ENCODE data around the gene CDK14.

The CDK14 gene

DNA sequence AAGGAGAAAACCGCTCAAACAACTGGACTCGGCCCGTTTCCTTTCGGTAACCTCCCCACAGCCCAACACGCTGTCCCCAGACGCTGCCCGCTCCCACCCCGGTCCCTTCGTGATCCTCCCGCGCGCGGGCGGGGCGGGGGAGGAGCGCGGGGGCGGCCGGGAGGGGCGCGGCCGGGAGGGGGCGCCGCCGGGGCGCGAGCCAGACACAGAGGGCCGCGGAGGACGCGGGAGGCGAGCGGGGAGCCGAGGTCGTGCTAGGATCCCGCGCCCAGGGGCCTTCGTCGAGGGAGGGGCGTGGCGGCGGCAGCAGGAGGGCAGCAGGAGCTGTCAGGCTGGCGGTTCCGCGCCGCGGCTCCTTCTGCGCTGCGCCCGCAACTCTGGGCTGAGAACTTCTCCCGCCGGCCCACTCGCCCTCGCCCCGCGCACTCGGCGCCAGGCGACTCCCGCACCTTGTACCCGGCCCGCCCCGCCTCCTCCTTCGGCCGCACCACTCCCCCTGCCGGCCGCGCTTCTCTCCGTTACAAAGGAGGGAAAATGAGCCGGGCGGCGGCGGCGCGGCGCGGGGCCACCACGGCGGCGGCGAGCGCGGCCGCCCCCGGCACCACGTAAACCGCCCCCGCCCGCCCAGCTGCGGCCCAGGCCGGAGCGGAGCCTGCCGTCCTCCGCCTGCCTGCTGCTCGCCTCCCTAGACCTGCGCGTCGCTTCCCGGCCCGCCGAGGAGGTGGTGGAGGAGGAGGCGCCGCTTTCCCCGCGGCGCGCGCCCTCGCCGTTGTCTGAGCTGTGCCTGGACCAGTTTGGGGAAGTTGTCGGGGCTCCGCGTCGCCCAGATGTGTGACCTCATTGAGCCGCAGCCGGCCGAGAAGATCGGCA lies at the start of gene CDK14:
TSS of gene CDK14 (plus strand) at position 521 of the 870 bp plus-strand sequence. CDS start at position 828, 307 bp downstream.
- Mint-ChIP-seq H3K4me1 (peaks cover 15% of the 10 kb centered on the region), H3K36me3 (no peaks in the 10 kb centered on the region), H3K4me3 (peak within 1 kb of the TSS; percentile 67), H3K9me3 (no peaks in the 10 kb centered on the region), H3K27me3 (peaks cover 38% of the 10 kb centered on the region), H3K27ac (no peak within 1 kb of the TSS)
- CTCF ChIA-PET: interaction anchor here (1.0 kb wide), 1 partner anchor 8 kb away, joined by 3 read pairs; no protein-coding TSS in a partner anchor
- peak; percentile 63 for DNase-seq

DNA sequence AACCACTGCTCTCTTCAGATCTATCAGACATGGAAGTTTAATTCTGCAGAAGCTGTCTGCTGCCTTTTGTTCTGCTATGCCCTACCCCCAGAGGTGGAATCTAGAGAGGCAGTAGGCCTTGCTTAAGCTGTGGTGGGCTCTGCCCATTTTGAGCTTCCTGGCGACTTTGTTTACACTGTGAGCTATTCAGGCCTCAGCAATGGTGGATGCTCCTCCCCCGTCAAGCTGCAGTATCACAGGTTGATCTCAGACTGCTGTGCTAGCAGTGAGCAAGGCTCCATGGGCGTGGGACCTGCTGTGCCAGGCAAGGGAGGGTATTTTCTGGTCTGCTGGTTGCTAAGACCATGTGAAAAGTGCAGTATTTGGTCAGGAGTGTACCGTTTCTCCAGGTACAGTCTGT lies 45.1 kb upstream of the CDK14 start:
- Mint-ChIP-seq H3K27me3 (no peaks in the 10 kb centered on the region), H3K27ac (no peak overlapping the region), H3K4me3 (no peak overlapping the region), H3K4me1 (no peaks in the 10 kb centered on the region), H3K9me3 (no peaks in the 10 kb centered on the region), H3K36me3 (no peaks in the 10 kb centered on the region)
- DNase-seq: no peak
- CTCF ChIA-PET: no interaction called here

DNA sequence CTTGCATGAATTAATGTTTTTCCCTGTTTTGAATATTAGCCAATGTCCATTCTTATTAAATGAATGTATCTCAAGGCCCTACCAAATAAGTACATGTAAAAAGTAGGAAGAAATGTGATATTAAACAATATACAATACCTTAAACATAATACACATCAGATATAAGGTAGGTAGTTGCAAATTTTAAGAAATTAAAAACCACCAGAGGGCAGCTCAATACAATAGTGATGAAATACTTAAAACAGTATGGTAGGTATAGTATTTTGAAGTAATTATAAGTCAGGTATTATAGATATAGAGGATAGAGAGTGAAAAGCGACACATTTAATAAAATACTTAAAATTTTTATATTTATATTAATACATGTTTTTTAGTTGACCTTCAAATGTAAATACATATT lies 43.6 kb upstream of the CDK14 start:
- H3K36me3 Mint-ChIP-seq: no peaks in the 10 kb centered on the region
- H3K9me3 Mint-ChIP-seq: no peaks in the 10 kb centered on the region
- no peak overlapping the region for H3K4me3 Mint-ChIP-seq
- CTCF ChIA-PET: no interaction called here
- no peaks in the 10 kb centered on the region for H3K27me3 Mint-ChIP-seq
- no peak for DNase-seq
- H3K4me1 Mint-ChIP-seq: no peaks in the 10 kb centered on the region
- H3K27ac Mint-ChIP-seq: no peak overlapping the region

DNA sequence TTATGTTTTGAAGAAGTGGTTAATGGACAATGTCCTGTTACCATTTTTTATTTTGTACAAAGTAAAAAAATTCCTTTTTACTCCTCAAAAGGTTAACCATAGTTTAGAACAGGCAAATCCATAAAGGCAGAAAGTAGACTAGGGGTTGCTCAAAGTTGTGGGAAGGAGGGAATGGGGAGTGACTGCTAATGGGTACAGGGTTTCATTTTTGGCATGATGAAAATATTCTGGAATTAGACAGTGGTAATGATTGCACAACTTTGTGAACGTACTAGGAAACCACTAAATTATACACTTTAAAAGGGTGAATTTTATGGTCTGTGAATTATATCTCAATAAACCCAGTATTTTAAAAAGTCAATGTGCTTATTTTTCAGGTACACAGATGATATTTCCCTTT lies 35.4 kb upstream of the CDK14 start:
- DNase-seq: no peak
- Mint-ChIP-seq H3K4me1 (no peaks in the 10 kb centered on the region), H3K27ac (no peak overlapping the region), H3K9me3 (no peaks in the 10 kb centered on the region), H3K36me3 (no peaks in the 10 kb centered on the region), H3K4me3 (no peak overlapping the region), H3K27me3 (no peaks in the 10 kb centered on the region)
- CTCF ChIA-PET: no interaction called here

DNA sequence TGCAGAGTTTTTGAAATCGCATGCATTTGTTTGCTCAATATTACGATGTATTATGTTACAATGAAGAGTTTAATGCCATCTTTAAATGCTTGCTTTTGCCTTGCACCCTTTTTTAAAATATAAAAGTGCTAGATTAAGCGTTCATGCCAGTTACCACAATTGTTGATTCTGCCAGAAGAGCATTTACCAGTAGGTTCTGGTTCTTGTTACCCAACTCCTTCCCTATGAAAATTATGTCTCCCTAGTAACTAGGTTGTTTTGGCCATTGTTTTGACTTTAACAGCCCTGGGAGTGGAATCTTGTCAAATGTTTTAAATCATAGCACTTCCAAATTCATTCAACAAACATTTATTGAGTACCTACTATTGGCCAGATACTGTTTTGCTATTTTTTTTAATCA lies 32.8 kb upstream of the CDK14 start:
- Mint-ChIP-seq H3K4me1 (no peaks in the 10 kb centered on the region), H3K27me3 (no peaks in the 10 kb centered on the region)

DNA sequence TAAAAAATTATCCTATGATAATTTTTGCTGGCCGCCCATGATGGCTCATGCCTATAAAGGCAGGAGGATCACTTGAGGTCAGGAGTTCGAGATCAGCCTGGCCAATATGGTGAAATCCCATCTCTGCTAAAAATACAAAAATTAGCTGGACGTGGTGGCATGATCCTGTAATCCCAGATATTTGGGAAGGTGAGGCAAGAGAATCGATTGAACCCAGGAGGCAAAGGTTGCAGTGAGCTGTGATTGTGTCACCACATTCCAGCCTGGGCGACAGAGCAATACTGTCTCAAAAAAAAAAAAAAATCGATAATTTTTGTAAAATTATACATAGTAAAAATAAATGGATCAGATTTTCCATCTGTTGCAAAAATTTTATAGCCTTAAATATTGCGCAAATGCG lies 31.7 kb upstream of the CDK14 start:
- Mint-ChIP-seq H3K27ac (no peak overlapping the region), H3K36me3 (no peaks in the 10 kb centered on the region), H3K4me3 (no peak overlapping the region), H3K9me3 (no peaks in the 10 kb centered on the region), H3K4me1 (no peaks in the 10 kb centered on the region), H3K27me3 (no peaks in the 10 kb centered on the region)
- CTCF ChIA-PET: no interaction called here
- DNase-seq: no peak

More for the DNA sequence above, 32.8 kb upstream of the CDK14 start:
- Mint-ChIP-seq H3K9me3 (no peaks in the 10 kb centered on the region), H3K4me3 (no peak overlapping the region), H3K36me3 (no peaks in the 10 kb centered on the region), H3K27ac (no peak overlapping the region)
- CTCF ChIA-PET: no interaction called here
- no peak for DNase-seq

DNA sequence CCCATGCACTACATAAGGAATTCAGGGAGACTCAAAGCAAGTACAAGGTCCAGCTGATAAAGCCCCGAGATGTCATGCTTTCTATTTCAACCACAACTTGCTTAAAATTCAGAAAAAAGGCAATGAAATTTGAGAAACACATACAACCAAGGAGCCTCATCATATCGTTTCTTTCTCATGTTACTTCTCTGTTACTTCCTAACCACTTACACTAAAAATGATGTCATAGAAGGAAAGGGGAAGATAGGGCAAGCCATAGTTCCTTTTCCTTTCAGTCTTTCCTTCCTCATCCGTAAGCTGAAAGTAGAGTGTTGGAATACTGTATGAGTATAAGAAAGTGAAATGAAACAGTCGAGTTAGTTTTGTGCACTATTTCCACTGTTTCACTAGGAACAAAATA lies 27.9 kb upstream of the CDK14 start:
- H3K9me3 Mint-ChIP-seq: no peaks in the 10 kb centered on the region
- no peaks in the 10 kb centered on the region for H3K27me3 Mint-ChIP-seq
- no peak overlapping the region for H3K27ac Mint-ChIP-seq
- no peaks in the 10 kb centered on the region for H3K4me1 Mint-ChIP-seq
- CTCF ChIA-PET: no interaction called here
- no peaks in the 10 kb centered on the region for H3K36me3 Mint-ChIP-seq
- no peak for DNase-seq
- H3K4me3 Mint-ChIP-seq: no peak overlapping the region

DNA sequence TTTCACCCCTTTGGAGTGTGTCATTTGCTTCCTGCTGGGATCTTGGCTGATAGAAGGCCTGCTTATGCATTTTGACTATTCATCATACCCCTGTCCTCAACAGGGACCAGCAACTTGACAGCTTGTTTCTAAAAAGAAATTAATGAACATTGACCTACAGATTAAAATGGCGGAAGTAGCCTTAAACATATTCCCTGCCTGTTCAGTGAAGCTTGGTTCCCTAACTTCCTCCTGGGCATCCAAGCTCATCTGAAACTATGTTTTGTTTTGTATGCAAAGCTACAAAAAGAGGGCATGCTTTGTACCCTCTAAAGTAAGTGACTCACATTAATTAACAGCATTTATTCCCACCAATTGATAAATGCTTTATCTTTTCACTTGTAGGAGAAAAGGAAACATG lies 26.8 kb upstream of the CDK14 start:
- CTCF ChIA-PET: no interaction called here

DNA sequence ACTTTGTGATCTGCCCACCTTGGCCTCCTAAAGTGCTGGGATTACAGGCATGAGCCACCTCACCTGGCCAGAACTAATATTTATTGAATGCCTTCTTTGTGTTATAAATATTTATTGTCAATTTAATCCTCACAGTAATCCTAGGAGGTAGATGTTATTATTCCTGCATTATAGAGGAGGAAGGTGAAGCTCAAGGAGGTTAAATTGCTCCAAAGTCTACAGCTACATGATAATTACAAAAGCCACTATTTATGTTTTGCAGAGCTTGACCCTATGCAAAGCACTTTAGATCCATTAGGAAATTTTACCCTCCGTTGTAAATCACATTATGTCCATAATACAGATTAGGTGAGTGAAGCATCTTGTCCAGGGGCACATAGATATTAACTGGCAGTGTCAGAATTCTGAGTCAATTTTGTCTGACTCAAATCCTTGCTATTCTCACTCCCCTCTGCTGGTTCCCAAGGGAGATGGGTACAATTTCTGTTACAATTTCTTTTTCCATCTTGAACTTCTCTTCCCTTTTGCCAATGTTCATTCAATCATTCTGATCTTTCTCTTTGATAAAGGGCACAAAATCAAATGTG lies 25.7 kb upstream of the CDK14 start:
- no peak overlapping the region for H3K4me3 Mint-ChIP-seq
- CTCF ChIA-PET: no interaction called here
- H3K9me3 Mint-ChIP-seq: no peaks in the 10 kb centered on the region
- H3K4me1 Mint-ChIP-seq: no peaks in the 10 kb centered on the region
- H3K27me3 Mint-ChIP-seq: no peaks in the 10 kb centered on the region
- H3K36me3 Mint-ChIP-seq: no peaks in the 10 kb centered on the region
- DNase-seq: no peak
- H3K27ac Mint-ChIP-seq: no peak overlapping the region

More for the DNA sequence above, 26.8 kb upstream of the CDK14 start:
- no peak for DNase-seq
- Mint-ChIP-seq H3K4me3 (no peak overlapping the region), H3K27ac (no peak overlapping the region), H3K27me3 (no peaks in the 10 kb centered on the region), H3K4me1 (no peaks in the 10 kb centered on the region), H3K9me3 (no peaks in the 10 kb centered on the region), H3K36me3 (no peaks in the 10 kb centered on the region)

DNA sequence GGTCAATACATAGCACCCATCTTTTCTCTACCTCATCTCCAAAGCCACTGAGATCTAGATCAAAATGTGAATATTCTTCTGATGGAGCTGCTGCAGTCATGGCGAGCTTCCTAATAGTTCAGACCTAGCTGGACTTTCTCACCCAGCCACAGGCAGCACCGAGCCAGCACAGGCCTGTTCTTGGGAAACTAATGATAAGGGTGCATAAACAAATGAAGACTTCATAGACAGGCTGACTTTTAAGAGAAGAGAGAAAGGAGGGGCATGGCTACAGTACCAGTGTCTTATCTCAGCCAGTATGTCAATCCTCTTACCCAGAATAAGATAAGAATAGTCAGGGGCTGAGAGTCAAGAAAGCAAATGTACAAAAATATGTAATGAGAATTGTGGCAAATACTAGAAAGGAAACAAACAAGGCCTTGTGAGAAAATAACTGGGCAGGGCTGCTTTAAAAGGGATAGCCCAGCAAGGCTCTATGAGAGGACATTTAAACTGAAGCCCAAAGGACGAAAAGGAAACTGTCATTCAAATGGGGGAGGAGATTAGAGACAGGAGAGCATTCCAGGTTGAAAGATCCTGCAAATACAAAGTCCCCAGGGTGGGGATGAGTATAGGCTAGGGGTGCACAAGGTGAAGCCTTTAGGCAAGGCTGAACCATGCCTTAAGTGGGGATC lies 21.8 kb upstream of the CDK14 start:
- no peak for DNase-seq
- Mint-ChIP-seq H3K27me3 (no peaks in the 10 kb centered on the region), H3K36me3 (no peaks in the 10 kb centered on the region), H3K27ac (no peak overlapping the region), H3K4me1 (no peaks in the 10 kb centered on the region), H3K9me3 (no peaks in the 10 kb centered on the region), H3K4me3 (no peak overlapping the region)
- CTCF ChIA-PET: no interaction called here

DNA sequence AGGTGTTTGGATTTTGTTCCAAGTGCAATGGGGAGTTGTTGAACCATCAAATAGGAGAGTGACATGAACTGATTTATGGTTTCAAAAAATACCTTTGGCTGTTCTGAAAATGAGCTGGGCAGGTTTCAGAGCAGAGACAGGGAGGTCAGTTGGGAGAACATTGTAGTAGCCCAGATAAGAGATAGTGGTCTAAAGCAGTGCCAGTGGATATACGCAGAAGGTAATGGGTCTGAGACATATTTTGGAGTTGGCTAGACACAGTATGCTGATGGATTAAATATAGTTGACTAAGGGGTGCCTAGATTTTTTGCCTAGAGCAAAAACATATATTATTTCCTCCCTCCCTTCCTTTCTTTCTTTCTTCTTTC lies 21.3 kb upstream of the CDK14 start:
- Mint-ChIP-seq H3K27ac (no peak overlapping the region), H3K36me3 (no peaks in the 10 kb centered on the region), H3K27me3 (no peaks in the 10 kb centered on the region), H3K9me3 (no peaks in the 10 kb centered on the region), H3K4me3 (no peak overlapping the region), H3K4me1 (no peaks in the 10 kb centered on the region)
- CTCF ChIA-PET: no interaction called here
- no peak for DNase-seq

DNA sequence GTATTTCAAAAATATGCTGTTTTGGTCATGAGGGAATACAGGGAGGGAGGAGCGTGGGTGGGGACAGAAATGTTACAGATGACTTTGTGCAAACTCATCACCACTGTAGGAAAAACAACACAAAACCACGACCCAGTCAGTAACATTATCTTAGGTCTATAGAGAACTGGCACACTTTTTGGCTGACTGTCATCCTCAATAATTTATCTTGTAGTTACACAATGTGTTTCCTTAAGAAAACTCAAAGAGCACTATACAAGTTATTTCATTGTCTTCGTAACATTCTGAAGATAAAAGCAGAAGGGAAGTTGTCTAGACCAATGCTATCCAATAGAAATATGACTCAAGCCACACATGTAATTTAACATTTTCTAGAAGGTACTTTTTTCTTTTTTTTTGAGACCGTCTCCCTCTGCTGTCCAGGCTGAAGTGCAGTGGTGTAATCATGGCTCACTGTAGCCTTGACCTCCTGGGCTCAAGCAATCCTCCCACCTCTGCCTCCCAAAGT lies 16.9 kb upstream of the CDK14 start:
- no peak for DNase-seq
- Mint-ChIP-seq H3K4me3 (no peak overlapping the region), H3K9me3 (no peaks in the 10 kb centered on the region), H3K27me3 (no peaks in the 10 kb centered on the region), H3K4me1 (no peaks in the 10 kb centered on the region), H3K27ac (no peak overlapping the region), H3K36me3 (no peaks in the 10 kb centered on the region)
- CTCF ChIA-PET: no interaction called here

DNA sequence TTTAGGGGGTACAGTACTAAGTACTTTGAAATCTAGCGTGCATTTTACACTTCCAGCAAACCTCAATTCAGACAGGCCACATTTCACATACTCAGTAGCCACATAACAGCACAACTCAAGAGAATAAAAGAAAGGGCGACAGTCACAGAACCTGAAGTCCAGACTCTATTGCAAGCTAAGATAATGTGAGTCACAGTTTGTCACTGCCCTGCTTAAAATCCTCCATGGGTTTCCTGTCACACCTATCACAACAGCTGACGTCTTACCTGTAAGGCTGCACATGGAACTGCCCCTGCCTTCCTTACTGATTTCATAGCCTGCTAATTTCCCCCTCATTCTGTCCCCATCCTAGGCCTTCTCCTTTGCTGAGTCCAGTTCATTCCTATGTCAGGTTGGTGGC lies 16.1 kb upstream of the CDK14 start:
- CTCF ChIA-PET: no interaction called here
- no peak overlapping the region for H3K4me3 Mint-ChIP-seq

DNA sequence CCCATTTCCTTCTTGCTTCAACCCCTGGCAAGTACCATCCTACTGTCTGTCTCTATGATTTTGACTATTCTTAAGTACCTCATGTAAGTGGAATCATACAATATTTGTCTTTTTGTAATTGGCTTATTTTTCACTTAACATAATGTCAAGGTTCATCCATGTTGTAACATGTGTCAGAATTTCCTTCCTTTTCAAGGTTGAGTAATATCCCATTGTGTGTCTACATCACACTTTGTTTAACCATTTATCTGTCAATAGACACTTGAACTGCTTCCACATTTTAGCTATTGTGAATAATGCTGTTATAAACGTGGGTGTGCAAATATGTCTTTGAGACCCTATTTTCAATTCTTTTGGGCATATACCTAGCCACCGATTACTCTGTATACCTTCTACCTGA lies 14.0 kb upstream of the CDK14 start:
- Mint-ChIP-seq H3K36me3 (no peaks in the 10 kb centered on the region), H3K4me3 (no peak overlapping the region)
- CTCF ChIA-PET: interaction anchor here (0.6 kb wide), 1 partner anchor 47 kb away, joined by 3 read pairs; no protein-coding TSS in a partner anchor

More for the DNA sequence above, 16.1 kb upstream of the CDK14 start:
- no peak overlapping the region for H3K27ac Mint-ChIP-seq
- no peaks in the 10 kb centered on the region for H3K9me3 Mint-ChIP-seq
- H3K4me1 Mint-ChIP-seq: no peaks in the 10 kb centered on the region
- H3K36me3 Mint-ChIP-seq: no peaks in the 10 kb centered on the region
- H3K27me3 Mint-ChIP-seq: no peaks in the 10 kb centered on the region
- DNase-seq: no peak

DNA sequence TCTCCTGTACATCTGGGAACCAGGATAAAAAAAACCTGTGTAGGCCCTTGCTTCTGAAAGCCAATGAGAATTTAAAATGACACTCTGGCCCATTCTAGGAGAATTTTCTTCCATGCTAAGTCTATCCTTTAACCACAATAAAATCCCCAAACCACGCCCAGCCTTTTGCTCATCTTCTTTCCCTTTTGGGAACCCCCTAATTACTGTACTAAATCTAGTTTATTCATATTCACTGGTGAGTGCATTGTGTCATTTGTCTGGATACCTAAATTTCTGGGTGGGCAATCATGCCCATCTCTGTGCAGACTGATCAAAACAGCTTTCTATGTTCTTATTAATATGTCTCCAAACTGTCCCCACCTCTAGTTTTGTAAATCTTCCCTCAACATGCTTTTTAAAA lies 11.7 kb upstream of the CDK14 start:
- Mint-ChIP-seq H3K27me3 (no peaks in the 10 kb centered on the region), H3K27ac (no peak overlapping the region), H3K4me1 (no peaks in the 10 kb centered on the region), H3K9me3 (no peaks in the 10 kb centered on the region), H3K36me3 (no peaks in the 10 kb centered on the region), H3K4me3 (no peak overlapping the region)
- CTCF ChIA-PET: no interaction called here
- DNase-seq: no peak

More for the DNA sequence above, 14.0 kb upstream of the CDK14 start:
- no peaks in the 10 kb centered on the region for H3K9me3 Mint-ChIP-seq
- H3K27ac Mint-ChIP-seq: no peak overlapping the region
- no peak for DNase-seq
- no peaks in the 10 kb centered on the region for H3K4me1 Mint-ChIP-seq
- no peaks in the 10 kb centered on the region for H3K27me3 Mint-ChIP-seq
